ENCODE data around the gene TEX10.

TEX10 gene

DNA sequence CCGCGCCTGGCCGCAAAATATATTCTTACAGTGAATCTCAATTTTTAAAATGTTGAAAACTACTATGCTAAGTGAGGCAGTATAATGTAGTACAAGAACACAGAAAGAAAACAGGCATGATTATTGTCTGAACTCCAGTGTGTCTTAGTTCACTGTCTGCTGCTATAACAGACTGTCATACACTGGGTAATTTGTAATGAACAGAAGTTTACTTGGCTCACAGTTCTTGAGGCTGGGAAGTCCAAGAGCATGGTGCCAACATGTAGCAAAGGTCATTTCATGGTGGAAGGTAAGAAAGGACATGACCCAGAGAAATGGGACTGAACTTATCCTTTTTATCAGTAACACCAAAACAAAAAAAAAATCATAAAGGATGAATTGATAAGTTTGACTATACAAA, 19.9 kb upstream of the TEX10 start:
- FAIRE-seq (no peak), DNase-seq (ENCODE audit: insufficient read length, low spot score) (no peak)
- no peak for TF ChIP-seq PAX5 (IDR thresholded peaks at IDR 0.05; ENCODE audit: insufficient read depth, low read length, severe bottlenecking)
- TF ChIP-seq POU2F2 (IDR thresholded peaks at IDR 0.05; ENCODE audit: low read depth, low read length) = no peak
- TF ChIP-seq SPI1 (IDR thresholded peaks at IDR 0.05; ENCODE audit: low read depth, low read length) = no peak
- TF ChIP-seq POLR2A (IDR thresholded peaks at IDR 0.05; ENCODE audit: low read depth, low read length) = no peak
- TF ChIP-seq TAF1 (IDR thresholded peaks at IDR 0.05; ENCODE audit: low read depth, low read length) = no peak
- TF ChIP-seq POLR2AphosphoS5 (IDR thresholded peaks at IDR 0.05; ENCODE audit: low read depth, low read length) = no peak

GRCh38 chr9:100370064-100370723, 17.5 kb upstream of the TEX10 start:
- no peak for FAIRE-seq
- no peak for TF ChIP-seq TAF1 (IDR thresholded peaks at IDR 0.05; ENCODE audit: low read depth, low read length)
- no peak for TF ChIP-seq POLR2AphosphoS5 (IDR thresholded peaks at IDR 0.05; ENCODE audit: low read depth, low read length)
- TF ChIP-seq SPI1 (IDR thresholded peaks at IDR 0.05; ENCODE audit: low read depth, low read length) = no peak
- no peak for TF ChIP-seq PAX5 (IDR thresholded peaks at IDR 0.05; ENCODE audit: insufficient read depth, low read length, severe bottlenecking)
- no peak for TF ChIP-seq POLR2A (IDR thresholded peaks at IDR 0.05; ENCODE audit: low read depth, low read length)
- TF ChIP-seq POU2F2 (IDR thresholded peaks at IDR 0.05; ENCODE audit: low read depth, low read length) = no peak

GRCh38 chr9:100368672-100369071, 15.9 kb upstream of the TEX10 start:
- TF ChIP-seq POLR2A (IDR thresholded peaks at IDR 0.05; ENCODE audit: low read depth, low read length) = no peak
- FAIRE-seq = no peak
- no peak for DNase-seq (ENCODE audit: insufficient read length, low spot score)

More at GRCh38 chr9:100370064-100370723, 17.5 kb upstream of the TEX10 start:
- no peak for DNase-seq (ENCODE audit: insufficient read length, low spot score)

GRCh38 chr9:100366121-100366520, 13.4 kb upstream of the TEX10 start:
- TF ChIP-seq TAF1 (IDR thresholded peaks at IDR 0.05; ENCODE audit: low read depth, low read length) (no peak), SPI1 (IDR thresholded peaks at IDR 0.05; ENCODE audit: low read depth, low read length) (no peak), POU2F2 (IDR thresholded peaks at IDR 0.05; ENCODE audit: low read depth, low read length) (no peak), PAX5 (IDR thresholded peaks at IDR 0.05; ENCODE audit: insufficient read depth, low read length, severe bottlenecking) (no peak), POLR2A (IDR thresholded peaks at IDR 0.05; ENCODE audit: low read depth, low read length) (no peak), POLR2AphosphoS5 (IDR thresholded peaks at IDR 0.05; ENCODE audit: low read depth, low read length) (no peak)
- FAIRE-seq (no peak), DNase-seq (ENCODE audit: insufficient read length, low spot score) (no peak)

DNA sequence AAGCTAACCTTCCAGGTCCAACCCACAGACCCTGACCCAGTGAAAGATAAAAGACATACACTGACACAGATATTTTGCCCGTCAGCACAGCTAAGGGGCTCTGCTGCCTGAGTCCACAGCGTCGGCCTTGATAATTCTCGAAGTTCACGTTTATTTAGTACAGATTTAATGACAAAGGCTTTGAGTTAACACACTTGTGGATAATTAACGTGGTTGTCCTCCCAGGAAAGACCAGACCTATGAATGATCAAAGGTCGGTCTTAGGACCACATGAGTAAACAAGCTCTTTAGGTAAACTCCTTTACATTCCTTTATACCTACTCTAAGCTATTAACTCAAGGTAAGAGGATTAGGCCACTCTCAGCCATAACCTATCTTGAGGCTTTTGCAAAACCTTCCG, 11.3 kb upstream of the TEX10 start:
- FAIRE-seq = no peak
- no peak for DNase-seq (ENCODE audit: insufficient read length, low spot score)
- TF ChIP-seq POLR2A (IDR thresholded peaks at IDR 0.05; ENCODE audit: low read depth, low read length) = no peak

- TF ChIP-seq TAF1 (IDR thresholded peaks at IDR 0.05; ENCODE audit: low read depth, low read length) (no peak), POLR2AphosphoS5 (IDR thresholded peaks at IDR 0.05; ENCODE audit: low read depth, low read length) (no peak), SPI1 (IDR thresholded peaks at IDR 0.05; ENCODE audit: low read depth, low read length) (no peak), PAX5 (IDR thresholded peaks at IDR 0.05; ENCODE audit: insufficient read depth, low read length, severe bottlenecking) (no peak), POU2F2 (IDR thresholded peaks at IDR 0.05; ENCODE audit: low read depth, low read length) (no peak), POLR2A (IDR thresholded peaks at IDR 0.05; ENCODE audit: low read depth, low read length) (no peak)
- no peak for FAIRE-seq
These were observed 6.3 kb upstream of the TEX10 start for GRCh38 chr9:100359057-100359456.

DNA sequence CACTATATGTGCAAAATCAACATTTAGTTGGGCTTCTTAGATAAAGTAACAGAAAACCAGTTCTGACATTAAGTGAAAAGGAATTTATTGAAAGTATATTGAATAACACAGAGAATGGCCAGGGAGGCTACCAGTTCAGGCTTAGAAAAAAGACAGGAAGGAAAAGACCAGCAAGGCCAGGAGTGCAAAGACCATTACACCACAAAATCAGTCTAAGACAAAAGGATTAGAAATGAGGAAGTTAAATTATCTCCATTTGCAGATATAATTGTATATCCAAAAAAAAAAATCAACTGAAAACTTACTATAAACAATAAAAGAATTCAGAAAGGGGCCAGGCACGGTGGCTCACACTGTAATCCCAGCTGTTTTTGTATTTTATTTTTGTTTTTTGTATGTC, 4.8 kb upstream of the TEX10 start:
- FAIRE-seq (no peak), DNase-seq (ENCODE audit: insufficient read length, low spot score) (no peak)
- TF ChIP-seq POLR2AphosphoS5 (IDR thresholded peaks at IDR 0.05; ENCODE audit: low read depth, low read length) (no peak), TAF1 (IDR thresholded peaks at IDR 0.05; ENCODE audit: low read depth, low read length) (no peak), POU2F2 (IDR thresholded peaks at IDR 0.05; ENCODE audit: low read depth, low read length) (no peak), PAX5 (IDR thresholded peaks at IDR 0.05; ENCODE audit: insufficient read depth, low read length, severe bottlenecking) (no peak), SPI1 (IDR thresholded peaks at IDR 0.05; ENCODE audit: low read depth, low read length) (no peak), POLR2A (IDR thresholded peaks at IDR 0.05; ENCODE audit: low read depth, low read length) (no peak)

More at GRCh38 chr9:100359057-100359456, 6.3 kb upstream of the TEX10 start:
- no peak for DNase-seq (ENCODE audit: insufficient read length, low spot score)

- peak; percentile 41 for FAIRE-seq
- peak; percentile 55; the same call in 1 of the 2 replicates for TF ChIP-seq POU2F2 (IDR thresholded peaks at IDR 0.05; ENCODE audit: low read depth, low read length)
- TF ChIP-seq POLR2AphosphoS5 (IDR thresholded peaks at IDR 0.05; ENCODE audit: low read depth, low read length) = no peak
- no peak for DNase-seq (ENCODE audit: insufficient read length, low spot score)
These were observed 2.8 kb upstream of the TEX10 start for GRCh38 chr9:100355561-100355960.

- FAIRE-seq = no peak
- no peak for DNase-seq (ENCODE audit: insufficient read length, low spot score)
These were observed 1.5 kb upstream of the TEX10 start for GRCh38 chr9:100354121-100354800.

DNA sequence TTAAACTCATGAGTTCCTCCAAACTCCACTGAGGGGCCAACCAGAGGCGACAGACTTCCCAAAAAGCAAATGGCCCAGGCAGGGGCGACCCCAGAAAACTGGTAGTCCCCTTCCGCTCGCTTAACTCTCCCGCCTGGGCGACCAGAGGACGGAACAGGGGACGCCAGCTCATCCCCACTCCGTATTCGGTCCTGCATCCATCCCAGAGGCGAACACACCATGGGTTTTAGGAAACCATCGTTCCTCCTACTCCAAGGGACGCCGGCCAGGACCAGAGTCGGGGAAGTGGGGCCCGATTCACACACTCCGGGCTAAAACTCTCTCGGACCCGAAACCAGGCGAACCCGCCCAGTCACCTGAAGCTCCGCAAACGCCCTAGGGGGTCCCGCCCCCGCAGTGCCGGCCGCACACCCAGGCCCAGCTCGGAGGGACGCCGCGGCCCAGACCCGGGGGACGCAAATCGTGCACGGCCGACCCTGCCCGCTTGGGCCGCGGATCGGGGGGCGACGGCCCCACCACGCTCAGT, 478 bp downstream of the TEX10 start:
- 0 out of 2 replicates have a peak, but pooled peaks have one; percentile 10 for TF ChIP-seq TAF1 (IDR thresholded peaks at IDR 0.05; ENCODE audit: low read depth, low read length)
- TF ChIP-seq SPI1 (IDR thresholded peaks at IDR 0.05; ENCODE audit: low read depth, low read length) = no peak
- FAIRE-seq (peak; percentile 16), DNase-seq (ENCODE audit: insufficient read length, low spot score) (peak; percentile 29)

More at GRCh38 chr9:100354121-100354800, 1.5 kb upstream of the TEX10 start:
- no peak for TF ChIP-seq POU2F2 (IDR thresholded peaks at IDR 0.05; ENCODE audit: low read depth, low read length)
- TF ChIP-seq TAF1 (IDR thresholded peaks at IDR 0.05; ENCODE audit: low read depth, low read length) = no peak
- no peak for TF ChIP-seq POLR2AphosphoS5 (IDR thresholded peaks at IDR 0.05; ENCODE audit: low read depth, low read length)
- no peak for TF ChIP-seq SPI1 (IDR thresholded peaks at IDR 0.05; ENCODE audit: low read depth, low read length)

All from GM12891 (cell line).